ENCODE data around the gene TRIM38. TPM values are rescaled to one million over a fixed set of nuclear protein-coding genes. Genes with fewer than 3 reads are reported as not detected.
"Not testable (repeated sequence)": the region's sequence is repeated elsewhere in the genome, so short reads cannot be mapped to it uniquely, and the experiment has no call there.

TRIM38 gene
- total RNA-seq, 1 experiment from 2014 or later, result 0.70 TPM

- Mint-ChIP-seq H3K9me3 (ENCODE audit: unreplicated experiment) (no peaks in the 10 kb centered on the region), H3K27me3 (ENCODE audit: insufficient read depth, unreplicated experiment) (no peaks in the 10 kb centered on the region), H3K4me3 (ENCODE audit: unreplicated experiment) (no peak overlapping the region), H3K36me3 (ENCODE audit: insufficient read depth, unreplicated experiment) (no peaks in the 10 kb centered on the region), H3K4me1 (ENCODE audit: low read depth, unreplicated experiment) (peaks cover 7% of the 10 kb centered on the region), H3K27ac (ENCODE audit: unreplicated experiment) (no peak overlapping the region)
- no peaks in the 10 kb centered on the region; the same call in 1 of the 2 replicates for H3K4me1 ChIP-seq
- H3K27me3 ChIP-seq (replicated peaks; ENCODE audit: control insufficient read depth, insufficient read depth, low read length), result no peaks in the 10 kb centered on the region
- H3K36me3 ChIP-seq (ENCODE audit: control insufficient read depth, insufficient read depth, low read length), result no peaks in the 10 kb centered on the region
- H3K9me3 ChIP-seq, result no peaks in the 10 kb centered on the region
- DNase-seq, result no peak
- no peak for TF ChIP-seq CTCF (IDR thresholded peaks at IDR 0.05; ENCODE audit: insufficient read depth in 1 of 2, low read depth in 1 of 2, low read length in 1 of 2, severe bottlenecking in 1 of 2, unreplicated experiment in 1 of 2)
- CTCF ChIA-PET, result no interaction called here
- intact Hi-C loops (cut with micrococcal nuclease; ENCODE audit: unreplicated experiment), result no loop called here
- H3K4me3 ChIP-seq (ENCODE audit: low read depth, low read length), result no peak overlapping the region
- BruUV-seq (replicated peaks), result no TSS peak
- POLR2A ChIA-PET, result no interaction called here
Measured at GRCh38 chr6:25995507-25995906, 32.9 kb downstream of the TRIM38 start.

- intact Hi-C loops (cut with micrococcal nuclease; ENCODE audit: unreplicated experiment), result no loop called here
- Histone ChIP-seq H3K27me3 (replicated peaks; ENCODE audit: control insufficient read depth, insufficient read depth, low read length) (no peaks in the 10 kb centered on the region), H3K4me1 (no peaks in the 10 kb centered on the region; the same call in 1 of the 2 replicates), H3K9me3 (no peaks in the 10 kb centered on the region), H3K36me3 (ENCODE audit: control insufficient read depth, insufficient read depth, low read length) (no peaks in the 10 kb centered on the region), H3K4me3 (ENCODE audit: low read depth, low read length) (no peak overlapping the region)
- Mint-ChIP-seq H3K9me3 (ENCODE audit: unreplicated experiment) (no peaks in the 10 kb centered on the region), H3K4me3 (ENCODE audit: unreplicated experiment) (no peak overlapping the region), H3K4me1 (ENCODE audit: low read depth, unreplicated experiment) (peaks cover 7% of the 10 kb centered on the region), H3K27ac (ENCODE audit: unreplicated experiment) (no peak overlapping the region), H3K36me3 (ENCODE audit: insufficient read depth, unreplicated experiment) (no peaks in the 10 kb centered on the region), H3K27me3 (ENCODE audit: insufficient read depth, unreplicated experiment) (no peaks in the 10 kb centered on the region)
- ChIA-PET POLR2A (interaction anchor here (0.6 kb wide), 1 partner anchor 29 kb away, joined by 3 read pairs; no protein-coding TSS in a partner anchor), CTCF (no interaction called here)
- DNase-seq, result no peak
- BruUV-seq (replicated peaks), result no TSS peak
- no peak for TF ChIP-seq CTCF (IDR thresholded peaks at IDR 0.05; ENCODE audit: insufficient read depth in 1 of 2, low read depth in 1 of 2, low read length in 1 of 2, severe bottlenecking in 1 of 2, unreplicated experiment in 1 of 2)
Measured at GRCh38 chr6:25997921-25998320, 35.3 kb downstream of the TRIM38 start.

GRCh38 chr6:25998379-25998778 is 35.8 kb downstream of the TRIM38 start:
- Mint-ChIP-seq H3K9me3 (ENCODE audit: unreplicated experiment) (no peaks in the 10 kb centered on the region), H3K27ac (ENCODE audit: unreplicated experiment) (no peak overlapping the region), H3K27me3 (ENCODE audit: insufficient read depth, unreplicated experiment) (no peaks in the 10 kb centered on the region), H3K4me3 (ENCODE audit: unreplicated experiment) (no peak overlapping the region), H3K4me1 (ENCODE audit: low read depth, unreplicated experiment) (peaks cover 7% of the 10 kb centered on the region), H3K36me3 (ENCODE audit: insufficient read depth, unreplicated experiment) (no peaks in the 10 kb centered on the region)
- Histone ChIP-seq H3K9me3 (no peaks in the 10 kb centered on the region), H3K4me3 (ENCODE audit: low read depth, low read length) (no peak overlapping the region), H3K4me1 (no peaks in the 10 kb centered on the region; the same call in 1 of the 2 replicates), H3K36me3 (ENCODE audit: control insufficient read depth, insufficient read depth, low read length) (no peaks in the 10 kb centered on the region), H3K27me3 (replicated peaks; ENCODE audit: control insufficient read depth, insufficient read depth, low read length) (no peaks in the 10 kb centered on the region)
- TF ChIP-seq CTCF (IDR thresholded peaks at IDR 0.05; ENCODE audit: insufficient read depth in 1 of 2, low read depth in 1 of 2, low read length in 1 of 2, severe bottlenecking in 1 of 2, unreplicated experiment in 1 of 2), result no peak
- no TSS peak for BruUV-seq (replicated peaks)
- intact Hi-C loops (cut with micrococcal nuclease; ENCODE audit: unreplicated experiment), result no loop called here
- CTCF ChIA-PET, result no interaction called here
- POLR2A ChIA-PET, result interaction anchor here (0.6 kb wide), 1 partner anchor 30 kb away, joined by 3 read pairs; no protein-coding TSS in a partner anchor
- DNase-seq, result no peak

- intact Hi-C loops (cut with micrococcal nuclease; ENCODE audit: unreplicated experiment); H3K36me3 ChIP-seq (ENCODE audit: control insufficient read depth, insufficient read depth, low read length); H3K4me3 Mint-ChIP-seq (ENCODE audit: unreplicated experiment); H3K36me3 Mint-ChIP-seq (ENCODE audit: insufficient read depth, unreplicated experiment); H3K4me1 ChIP-seq; H3K27me3 ChIP-seq (replicated peaks; ENCODE audit: control insufficient read depth, insufficient read depth, low read length); BruUV-seq (replicated peaks); H3K27ac Mint-ChIP-seq (ENCODE audit: unreplicated experiment); H3K9me3 ChIP-seq; POLR2A ChIA-PET; DNase-seq; H3K9me3 Mint-ChIP-seq (ENCODE audit: unreplicated experiment); H3K4me3 ChIP-seq (ENCODE audit: low read depth, low read length); CTCF ChIA-PET; H3K4me1 Mint-ChIP-seq (ENCODE audit: low read depth, unreplicated experiment); H3K27me3 Mint-ChIP-seq (ENCODE audit: insufficient read depth, unreplicated experiment): not testable (repeated sequence)
Measured at GRCh38 chr6:25999225-25999624, 36.6 kb downstream of the TRIM38 start.
